Measurements from ENCODE around the gene BORCS8.

DNA sequence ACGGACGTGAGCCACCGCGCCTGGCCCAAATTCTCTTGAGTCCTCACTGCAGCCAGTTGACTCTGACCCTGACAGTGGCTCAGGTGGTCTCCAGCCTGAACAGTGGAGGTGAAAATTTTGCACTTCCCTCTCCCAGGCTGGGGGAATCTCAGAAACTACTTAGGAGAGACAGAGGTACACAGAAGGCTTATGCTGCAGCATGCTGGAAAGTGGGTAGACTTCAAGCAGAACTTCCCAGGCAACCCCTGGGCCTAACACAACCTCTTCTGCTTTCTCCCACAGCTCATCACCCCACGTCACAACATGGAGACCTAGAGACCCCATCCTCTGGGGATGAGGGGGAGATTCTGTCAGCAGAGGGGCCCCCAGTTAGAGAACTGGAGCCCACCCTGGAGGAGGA lies 34.3 kb upstream of the BORCS8 start:
- TF ChIP-seq, protein P1, sequence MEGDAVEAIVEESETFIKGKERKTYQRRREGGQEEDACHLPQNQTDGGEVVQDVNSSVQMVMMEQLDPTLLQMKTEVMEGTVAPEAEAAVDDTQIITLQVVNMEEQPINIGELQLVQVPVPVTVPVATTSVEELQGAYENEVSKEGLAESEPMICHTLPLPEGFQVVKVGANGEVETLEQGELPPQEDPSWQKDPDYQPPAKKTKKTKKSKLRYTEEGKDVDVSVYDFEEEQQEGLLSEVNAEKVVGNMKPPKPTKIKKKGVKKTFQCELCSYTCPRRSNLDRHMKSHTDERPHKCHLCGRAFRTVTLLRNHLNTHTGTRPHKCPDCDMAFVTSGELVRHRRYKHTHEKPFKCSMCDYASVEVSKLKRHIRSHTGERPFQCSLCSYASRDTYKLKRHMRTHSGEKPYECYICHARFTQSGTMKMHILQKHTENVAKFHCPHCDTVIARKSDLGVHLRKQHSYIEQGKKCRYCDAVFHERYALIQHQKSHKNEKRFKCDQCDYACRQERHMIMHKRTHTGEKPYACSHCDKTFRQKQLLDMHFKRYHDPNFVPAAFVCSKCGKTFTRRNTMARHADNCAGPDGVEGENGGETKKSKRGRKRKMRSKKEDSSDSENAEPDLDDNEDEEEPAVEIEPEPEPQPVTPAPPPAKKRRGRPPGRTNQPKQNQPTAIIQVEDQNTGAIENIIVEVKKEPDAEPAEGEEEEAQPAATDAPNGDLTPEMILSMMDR (IDR thresholded peaks at IDR 0.05) = no peak
- TF ChIP-seq POLR2A (IDR thresholded peaks at IDR 0.05) = no peak

Data from testis (tissue), 2 donors.